ENCODE results near the gene PARVA. TPM values are rescaled to one million over a fixed set of nuclear protein-coding genes. Genes with fewer than 3 reads are reported as not detected.
A peak's percentile ranks its signal among the peaks of the same experiment; 100 is the strongest.

Gene PARVA
- total RNA-seq, 1 donor from 2014 or later = 176 TPM

GRCh38 chr11:12473381-12473780, 96.0 kb downstream of the PARVA start:
- intact Hi-C loops (cut with DNase I) = no loop called here
- no peak for DNase-seq (ENCODE audit: low spot score)
- no peak for ATAC-seq

- no peak for DNase-seq (ENCODE audit: low spot score)
- ATAC-seq = no peak
Measured at GRCh38 chr11:12474871-12475270, 97.5 kb downstream of the PARVA start.

GRCh38 chr11:12478743-12479142, 101.4 kb downstream of the PARVA start:
- ATAC-seq = no peak
- no peak for DNase-seq (ENCODE audit: low spot score)
- intact Hi-C loops (cut with DNase I) = no loop called here

More at GRCh38 chr11:12474871-12475270, 97.5 kb downstream of the PARVA start:
- intact Hi-C loops (cut with DNase I) = no loop called here

DNA sequence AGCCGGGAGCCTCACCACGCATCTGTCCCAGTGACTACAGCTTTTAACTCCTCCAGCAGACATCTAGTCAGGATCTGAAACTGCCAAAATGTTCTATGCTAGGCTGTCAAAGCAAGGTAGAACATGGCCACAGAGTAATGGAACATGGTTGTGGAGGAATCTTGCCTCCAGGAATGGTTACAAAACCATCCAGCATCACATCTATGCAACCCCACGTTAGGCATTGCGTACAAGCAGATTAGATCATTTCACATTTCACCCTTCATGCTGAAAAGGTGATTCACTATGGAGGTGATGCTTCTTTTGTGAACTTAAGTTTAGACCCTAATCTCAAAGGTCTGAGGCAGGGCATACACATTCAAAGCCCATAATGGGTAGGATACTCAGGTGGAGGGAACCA, 103.0 kb downstream of the PARVA start:
- intact Hi-C loops (cut with DNase I) = no loop called here
- ATAC-seq (no peak), DNase-seq (ENCODE audit: low spot score) (no peak)

DNA sequence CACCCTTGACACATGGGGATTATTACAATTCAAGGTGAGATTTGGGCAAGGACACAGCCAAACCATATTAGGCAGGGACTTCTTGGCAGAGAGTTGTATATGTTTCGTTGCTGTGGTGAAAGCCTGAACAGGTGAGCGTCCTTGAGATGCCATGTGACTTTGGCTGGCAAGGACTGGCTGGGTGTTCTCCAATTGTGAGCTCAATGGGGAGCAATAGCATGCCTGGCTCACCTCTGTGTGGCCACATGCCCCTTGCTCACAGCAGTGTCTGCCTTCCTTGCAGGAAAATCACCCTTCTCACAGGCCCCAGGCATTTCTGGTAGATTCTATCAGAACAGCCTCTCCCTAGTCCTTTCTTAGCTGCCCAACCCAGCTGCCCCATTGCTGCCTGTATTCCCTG, 105.5 kb downstream of the PARVA start:
- no peak for ATAC-seq

GRCh38 chr11:12483604-12484003, 106.2 kb downstream of the PARVA start:
- intact Hi-C loops (cut with DNase I) = no loop called here
- ATAC-seq = peak; percentile 55
- no peak for DNase-seq (ENCODE audit: low spot score)

More for the DNA sequence above, 105.5 kb downstream of the PARVA start:
- DNase-seq (ENCODE audit: low spot score) = no peak
- intact Hi-C loops (cut with DNase I) = no loop called here

DNA sequence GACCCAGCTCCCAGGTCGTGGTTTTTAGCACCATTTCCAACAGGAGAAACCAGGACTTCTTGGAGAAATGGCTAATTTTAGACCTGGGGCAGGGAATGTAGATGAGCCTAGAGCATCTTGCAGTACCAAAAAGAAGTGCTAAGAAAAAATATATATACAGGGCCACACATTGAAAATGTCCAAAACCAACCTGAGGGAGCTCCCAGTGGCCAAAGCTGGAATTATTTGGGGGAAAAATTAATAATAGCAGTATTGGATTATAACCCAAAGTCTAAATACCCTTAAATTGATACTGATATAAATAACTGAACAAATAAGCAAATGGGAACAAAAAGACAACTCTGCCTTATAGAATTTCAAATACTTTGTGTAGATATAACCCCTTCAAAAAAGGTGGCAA, 108.0 kb downstream of the PARVA start:
- intact Hi-C loops (cut with DNase I) = no loop called here
- no peak for DNase-seq (ENCODE audit: low spot score)
- no peak for ATAC-seq

- DNase-seq (ENCODE audit: low spot score) = no peak
- ATAC-seq = no peak
- intact Hi-C loops (cut with DNase I) = no loop called here
Measured at GRCh38 chr11:12489246-12489772, 111.9 kb downstream of the PARVA start.

DNA sequence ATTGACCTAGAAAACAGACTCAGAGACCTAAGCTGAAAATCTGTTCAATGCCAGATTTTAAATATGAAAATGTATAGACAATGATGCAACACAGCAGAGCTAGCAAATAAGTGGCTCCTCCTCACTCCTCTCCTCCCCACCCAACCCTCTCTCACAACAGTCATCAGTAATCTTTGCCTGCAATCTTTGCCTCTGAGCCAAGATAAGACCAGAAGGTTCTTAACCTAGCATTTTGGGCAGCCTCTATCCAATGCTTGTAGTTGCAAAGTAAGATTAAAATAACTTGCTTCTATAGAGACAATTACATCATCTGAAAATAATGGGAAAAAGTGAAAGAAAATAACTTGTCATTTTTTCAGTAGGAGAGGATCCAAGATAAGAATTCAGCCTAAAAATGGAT, 117.3 kb downstream of the PARVA start:
- intact Hi-C loops (cut with DNase I) = no loop called here
- ATAC-seq (no peak), DNase-seq (ENCODE audit: low spot score) (no peak)

GRCh38 chr11:12496181-12497025, 119.0 kb downstream of the PARVA start:
- DNase-seq (ENCODE audit: low spot score) (no peak), ATAC-seq (peak; percentile 53)
- intact Hi-C loops (cut with DNase I) = no loop called here

DNA sequence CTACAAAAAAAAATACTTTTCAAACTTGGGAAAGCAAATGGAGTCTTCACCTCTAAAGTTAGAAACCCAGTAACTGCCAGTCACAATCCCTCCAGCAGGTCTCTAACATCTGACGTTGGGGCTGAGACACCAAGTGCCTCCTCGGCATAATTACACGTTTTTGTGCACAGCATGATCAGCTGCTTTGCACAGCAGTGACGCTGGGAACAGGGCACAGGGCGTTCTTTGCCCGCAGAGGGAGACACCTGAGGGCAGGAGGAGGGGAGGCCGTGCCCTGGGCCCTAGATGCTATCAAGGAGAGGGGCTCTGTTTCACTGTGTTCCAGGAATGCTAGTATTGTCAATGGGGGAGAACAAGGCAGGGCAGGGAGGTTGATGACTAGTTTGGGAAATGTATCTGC, 120.1 kb downstream of the PARVA start:
- DNase-seq (ENCODE audit: low spot score) (no peak), ATAC-seq (no peak)
- intact Hi-C loops (cut with DNase I) = no loop called here

- DNase-seq (ENCODE audit: low spot score) = no peak
- ATAC-seq = no peak
Measured at GRCh38 chr11:12499071-12499470, 121.7 kb downstream of the PARVA start.

GRCh38 chr11:12502046-12502445, 124.7 kb downstream of the PARVA start:
- no peak for DNase-seq (ENCODE audit: low spot score)
- ATAC-seq = no peak
- intact Hi-C loops (cut with DNase I) = no loop called here

More at GRCh38 chr11:12499071-12499470, 121.7 kb downstream of the PARVA start:
- intact Hi-C loops (cut with DNase I) = no loop called here

- intact Hi-C loops (cut with DNase I) = no loop called here
- peak; percentile 43 for ATAC-seq
- no peak for DNase-seq (ENCODE audit: low spot score)
Measured at GRCh38 chr11:12503039-12503484, 125.7 kb downstream of the PARVA start.

DNA sequence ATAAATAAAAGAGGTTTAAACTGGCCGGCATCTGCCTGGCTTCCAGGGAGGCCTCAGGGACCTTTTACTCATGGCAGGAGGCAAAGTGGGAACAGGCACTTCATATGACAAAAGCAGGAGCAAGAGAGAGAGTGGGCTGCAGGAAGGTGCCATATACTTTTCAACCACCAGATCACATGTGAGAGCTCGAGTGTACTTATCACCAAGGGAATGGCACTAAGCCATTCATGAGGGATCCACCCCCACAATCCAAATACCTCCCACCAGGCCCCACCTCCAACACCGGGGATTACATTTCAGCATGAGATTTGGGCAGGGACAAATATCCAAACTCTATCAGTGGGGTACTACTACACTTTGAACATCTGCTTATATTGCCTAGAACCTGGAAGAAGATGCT, 126.5 kb downstream of the PARVA start:
- DNase-seq (ENCODE audit: low spot score) (no peak), ATAC-seq (no peak)
- intact Hi-C loops (cut with DNase I) = no loop called here

DNA sequence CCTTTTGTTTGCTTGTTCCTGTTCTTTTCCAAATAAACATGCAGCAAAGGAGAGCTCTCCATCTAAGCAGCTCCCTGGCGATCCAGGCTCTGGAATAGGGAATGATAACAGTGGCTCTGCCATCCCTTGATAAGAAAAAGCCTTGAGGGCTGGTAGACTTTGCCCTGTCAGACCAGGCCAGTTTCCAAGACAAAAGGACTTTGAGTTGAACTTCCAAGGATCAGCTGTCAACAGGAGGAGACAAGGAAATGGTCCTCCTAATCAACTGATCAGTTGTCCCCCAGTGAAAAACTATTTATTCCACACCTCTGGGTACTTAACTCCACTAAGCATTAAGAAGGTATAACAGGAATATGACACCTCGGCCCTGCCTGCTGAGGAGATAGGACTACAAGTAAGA, 127.8 kb downstream of the PARVA start:
- DNase-seq (ENCODE audit: low spot score) (no peak), ATAC-seq (no peak)
- intact Hi-C loops (cut with DNase I) = no loop called here

DNA sequence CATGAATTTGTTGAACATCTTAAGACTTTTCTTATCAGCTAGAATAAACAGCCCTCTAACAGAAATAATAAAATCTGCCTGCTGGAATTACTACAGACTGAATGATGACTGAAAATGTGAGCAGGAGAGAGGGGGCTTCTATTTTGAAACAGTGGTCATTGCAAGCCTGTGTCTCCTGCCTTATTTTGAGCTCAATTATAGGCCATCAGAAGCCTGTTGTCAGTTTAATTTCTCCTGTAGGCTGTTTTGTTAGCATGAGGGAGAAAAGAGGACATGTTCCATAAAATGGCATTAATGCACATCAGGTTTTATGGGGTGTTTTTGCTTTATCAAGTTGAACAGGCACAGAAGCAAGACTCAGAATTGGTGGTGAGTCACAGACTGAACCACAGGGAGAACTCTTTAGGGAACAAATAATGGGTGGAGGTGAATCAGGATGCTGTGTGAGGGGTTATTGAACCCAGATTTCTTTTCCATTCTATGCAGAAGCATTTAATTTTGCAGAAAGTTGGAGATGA, 129.1 kb downstream of the PARVA start:
- intact Hi-C loops (cut with DNase I) = no loop called here
- no peak for ATAC-seq
- no peak for DNase-seq (ENCODE audit: low spot score)

DNA sequence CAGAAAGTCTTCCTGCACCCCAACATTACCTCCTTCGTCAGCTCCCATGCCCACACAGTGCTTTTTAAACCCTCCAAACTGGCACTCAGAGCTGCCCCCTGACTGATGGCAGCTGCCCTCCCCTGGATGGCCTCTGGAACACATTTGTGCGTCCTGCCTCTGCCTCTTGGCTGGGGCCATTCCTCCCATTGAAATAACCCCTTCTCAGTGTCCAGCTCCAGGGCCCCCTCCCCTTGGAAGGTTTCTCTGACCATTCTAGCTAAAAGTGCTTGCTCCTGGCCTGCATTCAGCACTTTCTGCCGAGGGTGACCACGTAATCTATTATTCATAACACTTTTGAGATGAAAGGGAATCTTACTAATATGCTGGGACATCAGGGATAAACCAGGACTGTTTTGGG, 130.0 kb downstream of the PARVA start:
- ATAC-seq (no peak), DNase-seq (ENCODE audit: low spot score) (no peak)
- intact Hi-C loops (cut with DNase I) = no loop called here

DNA sequence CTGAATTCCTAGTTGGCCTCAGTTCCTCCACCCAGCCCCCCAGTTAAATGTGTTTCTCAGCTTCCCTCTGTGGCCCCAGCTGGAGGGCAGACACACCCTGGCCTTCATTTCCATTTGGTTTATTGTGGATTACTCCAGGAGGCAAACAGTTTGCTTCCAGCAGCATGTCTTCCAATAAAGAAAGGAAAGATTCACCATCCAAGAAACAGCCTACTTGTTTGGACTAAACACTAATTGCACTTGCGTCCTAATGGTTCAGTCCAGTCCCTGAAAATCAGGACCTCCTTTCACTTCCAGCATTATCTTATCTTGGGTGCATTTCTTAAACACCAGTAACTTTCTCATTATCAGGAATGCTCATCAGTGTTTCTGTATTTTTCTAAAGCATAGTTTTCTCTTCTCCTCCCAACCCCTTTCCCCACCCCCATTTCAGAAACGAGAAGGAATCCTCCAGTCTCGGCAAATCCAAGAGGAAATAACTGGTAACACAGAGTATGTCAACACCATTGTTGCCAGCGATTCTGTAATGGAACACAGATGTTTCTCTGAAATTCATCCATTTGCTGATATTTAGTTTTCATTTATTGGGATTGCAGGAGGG, 130.9 kb downstream of the PARVA start:
- no peak for DNase-seq (ENCODE audit: low spot score)

GRCh38 chr11:12509371-12509770, 132.0 kb downstream of the PARVA start:
- intact Hi-C loops (cut with DNase I) = no loop called here

More for the DNA sequence above, 130.9 kb downstream of the PARVA start:
- ATAC-seq = peak; percentile 91
- intact Hi-C loops (cut with DNase I) = no loop called here

More at GRCh38 chr11:12509371-12509770, 132.0 kb downstream of the PARVA start:
- ATAC-seq (no peak), DNase-seq (ENCODE audit: low spot score) (no peak)
